ENCODE measurements around the gene MOGAT1. TPM values are rescaled to one million over a fixed set of nuclear protein-coding genes. Genes with fewer than 3 reads are reported as not detected.

Gene MOGAT1
- polyA plus RNA-seq, 3 donors = 0.11 TPM; not detected in 2

DNA sequence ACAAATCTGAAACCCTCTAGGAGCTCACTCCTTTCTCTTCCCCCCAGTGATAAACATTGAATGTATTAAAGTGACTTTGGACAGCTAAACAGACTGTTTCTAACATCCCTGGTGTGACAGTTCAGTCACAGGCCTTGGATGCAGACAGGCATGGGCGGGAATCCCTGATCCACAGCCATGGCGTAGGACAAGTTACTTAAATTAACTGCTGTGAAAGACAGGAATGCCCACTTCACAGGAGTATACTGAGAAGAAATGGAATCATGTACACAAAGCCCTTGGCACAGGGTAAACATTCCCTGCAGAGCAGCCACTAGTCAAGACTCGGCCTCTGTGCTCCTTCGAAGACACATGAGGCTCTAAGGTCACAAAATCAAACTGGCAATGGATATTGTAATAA lies 49.6 kb upstream of the MOGAT1 start:
- TF ChIP-seq, protein P1, sequence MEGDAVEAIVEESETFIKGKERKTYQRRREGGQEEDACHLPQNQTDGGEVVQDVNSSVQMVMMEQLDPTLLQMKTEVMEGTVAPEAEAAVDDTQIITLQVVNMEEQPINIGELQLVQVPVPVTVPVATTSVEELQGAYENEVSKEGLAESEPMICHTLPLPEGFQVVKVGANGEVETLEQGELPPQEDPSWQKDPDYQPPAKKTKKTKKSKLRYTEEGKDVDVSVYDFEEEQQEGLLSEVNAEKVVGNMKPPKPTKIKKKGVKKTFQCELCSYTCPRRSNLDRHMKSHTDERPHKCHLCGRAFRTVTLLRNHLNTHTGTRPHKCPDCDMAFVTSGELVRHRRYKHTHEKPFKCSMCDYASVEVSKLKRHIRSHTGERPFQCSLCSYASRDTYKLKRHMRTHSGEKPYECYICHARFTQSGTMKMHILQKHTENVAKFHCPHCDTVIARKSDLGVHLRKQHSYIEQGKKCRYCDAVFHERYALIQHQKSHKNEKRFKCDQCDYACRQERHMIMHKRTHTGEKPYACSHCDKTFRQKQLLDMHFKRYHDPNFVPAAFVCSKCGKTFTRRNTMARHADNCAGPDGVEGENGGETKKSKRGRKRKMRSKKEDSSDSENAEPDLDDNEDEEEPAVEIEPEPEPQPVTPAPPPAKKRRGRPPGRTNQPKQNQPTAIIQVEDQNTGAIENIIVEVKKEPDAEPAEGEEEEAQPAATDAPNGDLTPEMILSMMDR (IDR thresholded peaks at IDR 0.05) = no peak
- H3K4me2 ChIP-seq (replicated peaks; ENCODE audit: extremely low read depth, low read length, poor library complexity, severe bottlenecking) = peak overlapping the region; percentile 11
- H3K27me3 ChIP-seq (ENCODE audit: control insufficient read depth in 2 of 2, insufficient read depth in 2 of 2, low read length in 2 of 2) = no peaks in the 10 kb centered on the region
- H3K36me3 ChIP-seq (replicated peaks in 1 of 2; ENCODE audit: control insufficient read depth in 1 of 2, insufficient read depth in 2 of 2, low read length in 2 of 2) = peaks cover 15 to 64% of the 10 kb centered on the region in 2 donors
- WGBS (ENCODE audit: insufficient coverage) = 100% methylated on average over 2 of the region's 4 CpGs
- peak overlapping the region; percentile 80 to 87 for H3K27ac ChIP-seq (ENCODE audit: low read depth in 1 of 2, low read length in 2 of 2)
- no peaks in the 10 kb centered on the region for H3K27me3 Mint-ChIP-seq (ENCODE audit: low read depth in 3 of 3)
- peak overlapping the region; percentile 49 for H2AFZ ChIP-seq (ENCODE audit: insufficient read depth, low read depth, low read length, poor library complexity, severe bottlenecking)
- no peak overlapping the region for H3K4me3 ChIP-seq (replicated peaks in 1 of 3; ENCODE audit: low read depth in 2 of 3, low read length in 3 of 3)
- peaks cover 0 to 3% (median 0%) of the 10 kb centered on the region in 7 donors for H3K9me3 Mint-ChIP-seq
- no peaks in the 10 kb centered on the region for H3K79me2 ChIP-seq (ENCODE audit: insufficient read depth, low read length)
- H3K27ac Mint-ChIP-seq = peak overlapping the region; percentile 75 to 89 (median 81)
- no peaks in the 10 kb centered on the region for H4K20me1 ChIP-seq (ENCODE audit: insufficient read depth, low read length)
- peak overlapping the region in 1 of 2 donors; percentile 26 for H3K4me3 Mint-ChIP-seq
- H3K36me3 Mint-ChIP-seq = peaks cover 46 to 57% of the 10 kb centered on the region in 2 donors
- H3K9ac ChIP-seq (ENCODE audit: insufficient read depth, low read length, poor library complexity, severe bottlenecking) = no peak overlapping the region
- peaks cover 39 to 43% of the 10 kb centered on the region in 2 donors for H3K4me1 ChIP-seq (ENCODE audit: control insufficient read depth in 1 of 2, insufficient read depth in 2 of 2, low read length in 2 of 2)
- H3K9me3 ChIP-seq (replicated peaks in 1 of 2; ENCODE audit: control insufficient read depth in 1 of 2, insufficient read depth in 1 of 2, low read length in 2 of 2) = no peaks in the 10 kb centered on the region
- intact Hi-C loops (cut with micrococcal nuclease) = no loop called here
- H3K4me1 Mint-ChIP-seq = peaks cover 34% of the 10 kb centered on the region
- DNase-seq = no peak

DNA sequence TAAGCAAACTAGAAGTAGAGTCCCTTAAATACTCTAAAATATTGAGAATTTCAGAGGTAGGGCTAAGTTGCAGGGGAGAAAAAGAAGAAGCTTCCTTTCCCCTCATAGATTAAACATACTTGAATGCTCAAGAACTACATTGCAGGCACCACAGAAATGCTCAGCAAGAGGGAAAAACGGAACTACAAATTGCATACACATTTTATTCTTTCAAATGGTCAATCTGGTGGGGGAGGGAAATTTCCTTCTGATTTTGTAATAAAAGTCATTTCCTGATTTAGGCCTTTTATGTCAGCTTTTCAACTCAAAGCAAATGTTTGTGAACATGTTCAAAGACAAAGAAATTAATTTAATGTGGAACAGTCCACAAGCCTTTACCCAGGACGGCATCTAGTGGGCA lies 48.5 kb upstream of the MOGAT1 start:
- TF ChIP-seq, protein P1 (IDR thresholded peaks at IDR 0.05) = no peak
- Mint-ChIP-seq H3K9me3 (peaks cover 0 to 3% (median 0%) of the 10 kb centered on the region in 7 donors), H3K27ac (peak overlapping the region; percentile 81 to 94 (median 89)), H3K4me3 (no peak overlapping the region), H3K36me3 (peaks cover 49 to 62% of the 10 kb centered on the region in 2 donors), H3K4me1 (peaks cover 34% of the 10 kb centered on the region), H3K27me3 (ENCODE audit: low read depth in 3 of 3) (no peaks in the 10 kb centered on the region)
- Histone ChIP-seq H2AFZ (ENCODE audit: insufficient read depth, low read depth, low read length, poor library complexity, severe bottlenecking) (peak overlapping the region; percentile 30), H3K4me1 (ENCODE audit: control insufficient read depth in 1 of 2, insufficient read depth in 2 of 2, low read length in 2 of 2) (peaks cover 39 to 43% of the 10 kb centered on the region in 2 donors), H3K4me3 (replicated peaks in 1 of 3; ENCODE audit: low read depth in 2 of 3, low read length in 3 of 3) (peak overlapping the region in 1 of 3 experiments; percentile 42), H3K9me3 (replicated peaks in 1 of 2; ENCODE audit: control insufficient read depth in 1 of 2, insufficient read depth in 1 of 2, low read length in 2 of 2) (no peaks in the 10 kb centered on the region), H3K27me3 (ENCODE audit: control insufficient read depth in 2 of 2, insufficient read depth in 2 of 2, low read length in 2 of 2) (no peaks in the 10 kb centered on the region), H3K4me2 (replicated peaks; ENCODE audit: extremely low read depth, low read length, poor library complexity, severe bottlenecking) (peak overlapping the region; percentile 41), H3K9ac (ENCODE audit: insufficient read depth, low read length, poor library complexity, severe bottlenecking) (peak overlapping the region; percentile 36), H3K36me3 (replicated peaks in 1 of 2; ENCODE audit: control insufficient read depth in 1 of 2, insufficient read depth in 2 of 2, low read length in 2 of 2) (peaks cover 22 to 67% of the 10 kb centered on the region in 2 donors), H3K27ac (ENCODE audit: low read depth in 1 of 2, low read length in 2 of 2) (peak overlapping the region; percentile 36 to 87), H4K20me1 (ENCODE audit: insufficient read depth, low read length) (no peaks in the 10 kb centered on the region), H3K79me2 (ENCODE audit: insufficient read depth, low read length) (no peaks in the 10 kb centered on the region)
- peak; percentile 62 to 63 (median 62) for DNase-seq
- no CpG with 5 or more reads among the region's 2 CpGs for WGBS (ENCODE audit: insufficient coverage)
- intact Hi-C loops (cut with micrococcal nuclease) = no loop called here
